Measurements from ENCODE around the gene PRRC2A.

- TF ChIP-seq CTCF (IDR thresholded peaks at IDR 0.05): no peak
- no peak for TF ChIP-seq POLR2A (IDR thresholded peaks at IDR 0.05)
- no peak for TF ChIP-seq POLR2AphosphoS5 (IDR thresholded peaks at IDR 0.05)
Observed at GRCh38 chr6:31630177-31630934, 9.8 kb downstream of the PRRC2A start.
